Measurements from ENCODE around the gene BARD1.

BARD1 gene

GRCh38 chr2:214775971-214776370 is 33.5 kb downstream of the BARD1 start:
- no peak for TF ChIP-seq CTCF (IDR thresholded peaks at IDR 0.05; ENCODE audit: control insufficient read depth, insufficient read depth, low read depth, low read length, missing control alignments)
- H3K4me3 ChIP-seq (ENCODE audit: control insufficient read depth, low read depth, low read length), result no peak overlapping the region
- no peak for DNase-seq (ENCODE audit: low read depth)

GRCh38 chr2:214774108-214774507 is 35.4 kb downstream of the BARD1 start:
- no peak for DNase-seq (ENCODE audit: low read depth)
- no peak for TF ChIP-seq CTCF (IDR thresholded peaks at IDR 0.05; ENCODE audit: control insufficient read depth, insufficient read depth, low read depth, low read length, missing control alignments)
- no peak overlapping the region for H3K4me3 ChIP-seq (ENCODE audit: control insufficient read depth, low read depth, low read length)

- no peak for TF ChIP-seq CTCF (IDR thresholded peaks at IDR 0.05; ENCODE audit: control insufficient read depth, insufficient read depth, low read depth, low read length, missing control alignments)
- H3K4me3 ChIP-seq (ENCODE audit: control insufficient read depth, low read depth, low read length), result no peak overlapping the region
- no peak for DNase-seq (ENCODE audit: low read depth)
These were observed 37.0 kb downstream of the BARD1 start for GRCh38 chr2:214772443-214773015.

- no peak overlapping the region for H3K4me3 ChIP-seq (ENCODE audit: control insufficient read depth, low read depth, low read length)
- no peak for TF ChIP-seq CTCF (IDR thresholded peaks at IDR 0.05; ENCODE audit: control insufficient read depth, insufficient read depth, low read depth, low read length, missing control alignments)
- no peak for DNase-seq (ENCODE audit: low read depth)
These were observed 44.3 kb downstream of the BARD1 start for GRCh38 chr2:214765180-214765579.

- no peak for TF ChIP-seq CTCF (IDR thresholded peaks at IDR 0.05; ENCODE audit: control insufficient read depth, insufficient read depth, low read depth, low read length, missing control alignments)
- DNase-seq (ENCODE audit: low read depth), result no peak
- H3K4me3 ChIP-seq (ENCODE audit: control insufficient read depth, low read depth, low read length), result no peak overlapping the region
These were observed 56.0 kb downstream of the BARD1 start for GRCh38 chr2:214753455-214753854.

- TF ChIP-seq CTCF (IDR thresholded peaks at IDR 0.05; ENCODE audit: control insufficient read depth, insufficient read depth, low read depth, low read length, missing control alignments), result no peak
- no peak overlapping the region for H3K4me3 ChIP-seq (ENCODE audit: control insufficient read depth, low read depth, low read length)
- no peak for DNase-seq (ENCODE audit: low read depth)
These were observed 59.0 kb downstream of the BARD1 start for GRCh38 chr2:214750529-214750928.

GRCh38 chr2:214747992-214748391 is 61.5 kb downstream of the BARD1 start:
- no peak for DNase-seq (ENCODE audit: low read depth)
- no peak overlapping the region for H3K4me3 ChIP-seq (ENCODE audit: control insufficient read depth, low read depth, low read length)
- no peak for TF ChIP-seq CTCF (IDR thresholded peaks at IDR 0.05; ENCODE audit: control insufficient read depth, insufficient read depth, low read depth, low read length, missing control alignments)
